AG04449 (cell line): ENCODE measurements around the gene LRTM2.

Experiments
- CTCF ChIA-PET: fragments of 350-600 bp; formaldehyde crosslinking; extraction: SDS; loops from one replicate; lab custom pipeline; 2021; ENCODE audit warnings: antibody characterized with exemption; lab: Yijun Ruan, JAX
- POLR2A ChIA-PET: fragments of 400-600, 350-600 bp; formaldehyde crosslinking; extraction: SDS; loops from one replicate; lab custom pipeline; 2020; ENCODE audit warnings: antibody characterized with exemption, inconsistent platforms; lab: Yijun Ruan, JAX
- DNase-seq: peaks from one replicate; pipeline ENCODE4 v3.0.0-alpha.2; 2010; ENCODE audit warnings: low read depth, low spot score
- H3K4me3 ChIP-seq: 2 replicates; pipeline ENCODE4 v1.5.1; 2011; ENCODE audit warnings: low read depth, mild to moderate bottlenecking, control low read depth, low read length
- CTCF ChIP-seq: IDR thresholded peaks from one replicate; pipeline ENCODE4 v1.5.1; 2011; ENCODE audit warnings: mild to moderate bottlenecking, moderate library complexity, low read length, control low read depth, inconsistent platforms; ENCODE audit not compliant: insufficient read depth; ENCODE audit errors: missing control alignments

LRTM2 gene

GRCh38 chr12:1882850-1883470, 62.6 kb downstream of the LRTM2 start:
- DNase-seq, result no peak
- no peak for TF ChIP-seq CTCF
- ChIA-PET POLR2A (no interaction called here), CTCF (no interaction called here)
- H3K4me3 ChIP-seq, result no peak overlapping the region

DNA sequence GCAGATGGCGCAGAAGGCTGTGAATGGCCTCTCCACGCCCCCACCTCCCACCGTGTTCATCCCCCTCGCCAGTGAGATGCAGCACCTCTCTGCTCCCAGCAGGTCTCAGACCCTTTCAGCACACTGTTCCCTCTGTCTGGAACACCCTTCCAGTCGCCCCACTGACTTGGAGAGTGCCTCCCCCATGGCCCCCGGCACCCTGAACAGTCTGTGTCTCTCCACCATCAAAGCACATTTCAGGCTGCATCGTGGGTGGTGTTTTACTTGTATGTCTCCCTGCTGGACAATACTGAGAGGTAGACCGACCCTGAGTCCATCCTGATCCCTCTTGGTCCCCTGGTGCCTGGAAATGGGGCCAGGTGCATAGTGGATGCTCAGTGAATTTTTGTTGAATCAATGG, 63.1 kb downstream of the LRTM2 start:
- TF ChIP-seq CTCF, result no peak
- DNase-seq, result no peak
- H3K4me3 ChIP-seq, result no peak overlapping the region
- ChIA-PET POLR2A (no interaction called here), CTCF (no interaction called here)

- ChIA-PET POLR2A (no interaction called here), CTCF (no interaction called here)
- no peak for DNase-seq
- no peak overlapping the region for H3K4me3 ChIP-seq
- no peak for TF ChIP-seq CTCF
Observed at GRCh38 chr12:1884651-1885050, 64.3 kb downstream of the LRTM2 start.

DNA sequence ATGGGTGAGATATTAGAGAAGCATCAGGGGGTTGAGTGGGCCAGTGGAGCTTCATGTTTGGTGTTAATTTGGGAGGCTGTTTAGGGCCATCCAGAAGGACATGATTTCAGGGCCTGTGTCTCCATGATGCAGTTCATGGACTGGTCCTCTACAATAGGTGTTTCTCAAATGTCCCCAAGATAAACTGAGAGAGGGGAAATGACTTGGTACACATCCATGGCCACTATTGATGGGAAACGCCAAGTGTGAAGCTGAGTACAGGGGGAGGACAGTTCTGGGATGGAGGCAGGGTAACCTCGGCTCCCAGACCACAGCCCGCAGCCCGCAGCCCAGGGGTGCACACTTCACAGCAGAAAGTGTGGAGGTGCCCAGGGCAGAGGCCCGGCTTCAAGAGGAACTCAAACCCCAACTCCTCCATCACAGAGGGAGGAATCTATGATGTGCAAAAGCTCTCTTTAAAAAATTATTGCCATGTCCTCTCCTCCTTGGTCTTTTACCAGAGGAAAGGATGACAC, 64.8 kb downstream of the LRTM2 start:
- TF ChIP-seq CTCF, result no peak
- ChIA-PET CTCF (no interaction called here), POLR2A (no interaction called here)
- no peak for DNase-seq
- no peak overlapping the region for H3K4me3 ChIP-seq

GRCh38 chr12:1885599-1886245, 65.4 kb downstream of the LRTM2 start:
- no peak overlapping the region for H3K4me3 ChIP-seq
- CTCF ChIA-PET, result no interaction called here
- DNase-seq, result no peak
- no peak for TF ChIP-seq CTCF
- POLR2A ChIA-PET, result no interaction called here
